H9 (cell line): ENCODE data around the gene RGS3. TPM values are rescaled to one million over a fixed set of nuclear protein-coding genes. Genes with fewer than 3 reads are reported as not detected.

Experiments used
- DNase-seq: peaks from one replicate; pipeline ENCODE4 v3.0.0-alpha.2; 2017
- H2AFZ ChIP-seq: one replicate; pipeline ENCODE4 v1.6.1; 2013; ENCODE audit warnings: mild to moderate bottlenecking, low read length, control low read depth, moderate library complexity
- H2AK5ac ChIP-seq: 2 replicates; pipeline ENCODE4 v1.6.1; 2013; ENCODE audit warnings: low read length, control low read depth, mixed read lengths; ENCODE audit not compliant: insufficient read length
- H2BK120ac ChIP-seq: one replicate; pipeline ENCODE4 v1.6.1; 2013; ENCODE audit warnings: low read depth, mild to moderate bottlenecking, low read length, control low read depth, inconsistent platforms; ENCODE audit not compliant: poor library complexity, severe bottlenecking
- H2BK12ac ChIP-seq: 2 replicates; pipeline ENCODE4 v1.6.1; 2013; ENCODE audit warnings: low read length, control low read depth, mixed read lengths, low read depth; ENCODE audit not compliant: insufficient read length
- H2BK15ac ChIP-seq: 2 replicates; pipeline ENCODE4 v1.6.1; 2013; ENCODE audit warnings: low read depth, low read length, control low read depth
- H2BK20ac ChIP-seq: one replicate; pipeline ENCODE4 v1.6.1; 2013; ENCODE audit warnings: low read depth, mild to moderate bottlenecking, low read length, control low read depth, inconsistent platforms; ENCODE audit not compliant: poor library complexity, severe bottlenecking
- H2BK5ac ChIP-seq: 2 replicates; pipeline ENCODE4 v1.6.1; 2013; ENCODE audit warnings: low read length, control low read depth, mixed read lengths; ENCODE audit not compliant: insufficient read length
- H3K14ac ChIP-seq: 2 replicates; pipeline ENCODE4 v1.6.1; 2013; ENCODE audit warnings: low read length, control low read depth; ENCODE audit not compliant: insufficient read depth
- H3K18ac ChIP-seq: 2 replicates; pipeline ENCODE4 v1.6.1; 2013; ENCODE audit warnings: low read depth, mild to moderate bottlenecking, mixed read lengths, low read length, control low read depth; ENCODE audit not compliant: insufficient read length
- H3K23ac ChIP-seq: 2 replicates; pipeline ENCODE4 v1.6.1; 2013; ENCODE audit warnings: low read length, control low read depth, mixed read lengths, low read depth; ENCODE audit not compliant: insufficient read length
- H3K23me2 ChIP-seq: 2 replicates; pipeline ENCODE4 v1.6.1; 2013; ENCODE audit warnings: low read depth, mild to moderate bottlenecking, mixed read lengths, low read length, control low read depth; ENCODE audit not compliant: insufficient read length, poor library complexity, severe bottlenecking
- H3K27ac ChIP-seq: 2 replicates; pipeline ENCODE4 v1.5.1; 2013; ENCODE audit warnings: low read length, control low read depth, mixed read lengths, low read depth; ENCODE audit not compliant: insufficient read length
- H3K27me3 ChIP-seq: 2 replicates; pipeline ENCODE4 v1.6.1; 2013; ENCODE audit warnings: low read length, control low read depth, inconsistent platforms; ENCODE audit not compliant: insufficient read depth
- H3K4ac ChIP-seq: 2 replicates; pipeline ENCODE4 v1.6.1; 2013; ENCODE audit warnings: low read depth, mild to moderate bottlenecking, control low read depth, inconsistent platforms, low read length, moderate library complexity
- H3K4me1 ChIP-seq: 2 replicates; pipeline ENCODE4 v1.6.1; 2013; ENCODE audit warnings: low read length, control low read depth, inconsistent platforms; ENCODE audit not compliant: insufficient read depth
- H3K4me2 ChIP-seq: 2 replicates; pipeline ENCODE4 v1.6.1; 2013; ENCODE audit warnings: low read length, control low read depth, mixed read lengths; ENCODE audit not compliant: insufficient read length, insufficient read depth
- H3K56ac ChIP-seq: 2 replicates; pipeline ENCODE4 v1.6.1; 2013; ENCODE audit warnings: low read depth, mild to moderate bottlenecking, mixed read lengths, low read length, control low read depth; ENCODE audit not compliant: insufficient read length
- H3K79me1 ChIP-seq: 2 replicates; pipeline ENCODE4 v1.6.1; 2013; ENCODE audit warnings: low read depth, mild to moderate bottlenecking, moderate library complexity, low read length, control low read depth, inconsistent platforms; ENCODE audit not compliant: insufficient read depth, poor library complexity, severe bottlenecking
- H3K79me2 ChIP-seq: 2 replicates; pipeline ENCODE4 v1.6.1; 2013; ENCODE audit warnings: low read length, control low read depth, inconsistent platforms; ENCODE audit not compliant: insufficient read depth
- H3K9ac ChIP-seq: 2 replicates; pipeline ENCODE4 v1.6.1; 2013; ENCODE audit warnings: low read length, control low read depth, mixed read lengths; ENCODE audit not compliant: insufficient read length; ENCODE audit errors: extremely low read depth
- H3K9me3 ChIP-seq: one replicate; pipeline ENCODE4 v1.6.1; 2013; ENCODE audit warnings: low read depth, low read length, inconsistent platforms; ENCODE audit not compliant: control insufficient read depth
- H3T11ph ChIP-seq: one replicate; pipeline ENCODE4 v1.6.1; 2013; ENCODE audit warnings: mild to moderate bottlenecking, low read length, control low read depth, inconsistent platforms
- H4K20me1 ChIP-seq: one replicate; pipeline ENCODE4 v1.6.1; 2013; ENCODE audit not compliant: control insufficient read depth, insufficient read length, insufficient read depth
- H4K5ac ChIP-seq: 2 replicates; pipeline ENCODE4 v1.6.1; 2013; ENCODE audit warnings: low read depth, mild to moderate bottlenecking, mixed read lengths, low read length, control low read depth; ENCODE audit not compliant: insufficient read length
- H4K8ac ChIP-seq: replicated peaks from 2 replicates; pipeline ENCODE4 v1.6.1; 2013; ENCODE audit warnings: low read length, control low read depth, mixed read lengths, low read depth; ENCODE audit not compliant: insufficient read length
- H4K91ac ChIP-seq: 2 replicates; pipeline ENCODE4 v1.6.1; 2013; ENCODE audit warnings: low read depth, mild to moderate bottlenecking, moderate library complexity, mixed read lengths, low read length, control low read depth; ENCODE audit not compliant: insufficient read length
- H3K27ac Mint-ChIP-seq, 3 experiments: 2 replicates in 2 of 3; 3 replicates in 1 of 3; pipeline ENCODE4 v1.8.0; 2020 to 2021; ENCODE audit warnings: mixed read lengths in 3 of 3, mild to moderate bottlenecking in 1 of 3, moderate library complexity in 1 of 3
- H3K27me3 Mint-ChIP-seq: 2 replicates; pipeline ENCODE4 v1.8.0; 2021; ENCODE audit warnings: low read depth, mild to moderate bottlenecking, moderate library complexity, mixed read lengths
- H3K36me3 Mint-ChIP-seq, 3 experiments: 2 replicates in 2 of 3; 3 replicates in 1 of 3; pipeline ENCODE4 v1.8.0; 2020 to 2021; ENCODE audit warnings: low read depth in 3 of 3, mixed read lengths in 3 of 3; ENCODE audit not compliant: insufficient read depth in 1 of 3
- H3K4me1 Mint-ChIP-seq, 2 experiments: 2 replicates each; pipeline ENCODE4 v1.8.0; 2020; ENCODE audit warnings: mixed read lengths in 2 of 2
- H3K4me3 Mint-ChIP-seq, 2 experiments: 2 replicates in 1 of 2; 3 replicates in 1 of 2; pipeline ENCODE4 v1.8.0; 2020 to 2021; ENCODE audit warnings: mild to moderate bottlenecking in 2 of 2, mixed read lengths in 2 of 2, moderate library complexity in 1 of 2
- H3K9me3 Mint-ChIP-seq, 2 experiments: 2 replicates in 1 of 2; 3 replicates in 1 of 2; pipeline ENCODE4 v1.8.0; 2020; ENCODE audit warnings: mild to moderate bottlenecking in 2 of 2, mixed read lengths in 2 of 2, moderate library complexity in 1 of 2
- CTCF ChIP-seq: fragments of 200-600 bp; sonication (generic); conservative IDR thresholded peaks from 3 replicates; pipeline ENCODE4 v1.8.0; 2021; ENCODE audit warnings: antibody characterized with exemption, mild to moderate bottlenecking
- total RNA-seq: library from RNA; stranded (reverse); gene quantifications from 2 replicates; pipeline ENCODE4 v1.2.1, GENCODE V29; 2021

RGS3 gene
- total RNA-seq, 1 experiment from 2014 or later, result 13.9 TPM

- H3K9me3 Mint-ChIP-seq, result no peaks in the 10 kb centered on the region
- Histone ChIP-seq H3K9ac (no peak overlapping the region), H3K23ac (no peak overlapping the region), H3K23me2 (no peaks in the 10 kb centered on the region), H2AK5ac (no peak overlapping the region), H3K27ac (no peak overlapping the region), H2BK120ac (no peak overlapping the region), H3K56ac (no peak overlapping the region), H4K91ac (no peak overlapping the region), H3K9me3 (no peaks in the 10 kb centered on the region), H4K5ac (no peak overlapping the region), H3K27me3 (no peaks in the 10 kb centered on the region), H3K14ac (no peak overlapping the region), H3K18ac (no peak overlapping the region), H3K4ac (no peak overlapping the region), H2BK20ac (no peak overlapping the region), H2BK12ac (no peak overlapping the region), H3K4me2 (no peak overlapping the region), H3K79me2 (no peaks in the 10 kb centered on the region), H4K20me1 (no peaks in the 10 kb centered on the region), H3K4me1 (no peaks in the 10 kb centered on the region; the same call in 1 of the 2 replicates), H2BK5ac (no peak overlapping the region), H3T11ph (no peak overlapping the region), H3K79me1 (no peaks in the 10 kb centered on the region), H2AFZ (no peak overlapping the region), H2BK15ac (no peak overlapping the region), H4K8ac (no peak overlapping the region)
- no peak for TF ChIP-seq CTCF
- no peak overlapping the region; a peak in 1 of 5 replicates for H3K4me3 Mint-ChIP-seq
- no peaks in the 10 kb centered on the region for H3K36me3 Mint-ChIP-seq
- no peak for DNase-seq
- no peak overlapping the region; a peak in 1 of 7 replicates for H3K27ac Mint-ChIP-seq
- no peaks in the 10 kb centered on the region; the same call in 1 of the 2 replicates for H3K27me3 Mint-ChIP-seq
- peaks cover 6 to 9% of the 10 kb centered on the region in 2 experiments; a peak in 3 of 4 replicates for H3K4me1 Mint-ChIP-seq
These were observed 29.6 kb downstream of the RGS3 start for GRCh38 chr9:113493203-113493520.
